Measurements from ENCODE around the gene EHD3.
"Not testable (repeated sequence)": the region's sequence is repeated elsewhere in the genome, so short reads cannot be mapped to it uniquely, and the experiment has no call there.

The EHD3 gene

GRCh38 chr2:31256611-31257382 lies 22.8 kb downstream of the EHD3 start:
- DNase-seq: no peak

- no peak for DNase-seq
Measured at GRCh38 chr2:31258351-31258750, 24.4 kb downstream of the EHD3 start.

- no peak for DNase-seq
Measured at GRCh38 chr2:31259075-31259474, 25.1 kb downstream of the EHD3 start.

GRCh38 chr2:31260870-31261269 lies 26.9 kb downstream of the EHD3 start:
- no peak for DNase-seq

GRCh38 chr2:31263636-31264190 lies 29.8 kb downstream of the EHD3 start:
- no peak for DNase-seq

GRCh38 chr2:31265234-31265633 lies 31.3 kb downstream of the EHD3 start:
- no peak for DNase-seq

GRCh38 chr2:31266804-31267203 lies 32.9 kb downstream of the EHD3 start:
- DNase-seq: no peak

DNA sequence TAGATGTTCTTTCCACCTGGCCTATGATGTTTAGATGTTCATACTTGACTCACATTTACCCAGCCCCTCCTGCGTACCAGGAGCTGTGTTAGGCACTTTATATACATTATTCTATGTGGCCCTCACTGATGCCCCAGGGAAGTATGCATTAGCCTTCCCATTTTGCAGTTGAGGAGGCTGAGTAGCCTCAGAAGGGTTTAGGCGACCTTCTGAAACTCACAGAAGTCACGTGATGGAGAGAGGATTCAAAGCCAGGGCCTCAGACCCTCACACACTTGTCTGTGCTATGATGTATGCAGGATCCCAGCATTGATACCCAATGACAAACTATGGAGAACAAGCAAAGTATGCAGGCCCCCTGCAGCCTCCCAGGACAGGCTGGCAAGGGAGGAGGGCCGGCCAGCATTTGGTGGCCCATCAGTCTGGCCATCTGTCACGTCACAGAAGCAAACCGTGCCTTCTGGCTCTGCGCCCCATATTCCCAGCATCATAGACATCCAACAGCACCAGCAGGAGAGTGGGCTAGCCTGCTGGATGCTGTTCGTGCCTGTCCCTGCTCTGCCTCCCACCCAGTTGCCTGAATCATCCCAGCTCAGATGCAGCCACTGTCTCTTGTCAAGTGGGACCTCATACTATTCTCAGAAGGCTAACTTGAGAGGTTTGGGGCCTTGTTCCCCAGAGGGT lies 33.6 kb downstream of the EHD3 start:
- no peak for DNase-seq

DNA sequence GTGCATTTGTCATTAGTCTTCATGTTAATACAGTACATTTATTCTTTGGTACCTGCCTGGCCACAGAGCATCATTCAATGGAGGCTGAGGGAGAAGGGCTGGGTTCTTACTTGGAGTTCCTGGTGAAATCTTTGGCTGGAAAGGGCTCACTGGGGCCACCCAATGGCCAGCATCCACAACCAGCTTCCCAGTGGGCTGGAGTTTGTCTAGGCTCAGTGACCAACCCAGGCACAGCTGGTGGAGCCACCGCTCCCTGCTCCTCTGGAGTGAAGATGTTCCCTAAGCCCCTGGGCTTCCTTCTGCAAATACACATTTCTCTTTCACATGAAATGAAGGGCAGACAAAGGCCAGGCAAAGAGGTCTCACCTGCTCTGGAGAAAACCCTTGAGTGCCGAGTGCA lies 34.4 kb downstream of the EHD3 start:
- DNase-seq: no peak

- DNase-seq: no peak
Measured at GRCh38 chr2:31269087-31269486, 35.1 kb downstream of the EHD3 start.

GRCh38 chr2:31270131-31270530 lies 36.2 kb downstream of the EHD3 start:
- no peak for DNase-seq

- no peak for DNase-seq
Measured at GRCh38 chr2:31270822-31271231, 36.9 kb downstream of the EHD3 start.

- no peak for DNase-seq
Measured at GRCh38 chr2:31271851-31272267, 37.9 kb downstream of the EHD3 start.

DNA sequence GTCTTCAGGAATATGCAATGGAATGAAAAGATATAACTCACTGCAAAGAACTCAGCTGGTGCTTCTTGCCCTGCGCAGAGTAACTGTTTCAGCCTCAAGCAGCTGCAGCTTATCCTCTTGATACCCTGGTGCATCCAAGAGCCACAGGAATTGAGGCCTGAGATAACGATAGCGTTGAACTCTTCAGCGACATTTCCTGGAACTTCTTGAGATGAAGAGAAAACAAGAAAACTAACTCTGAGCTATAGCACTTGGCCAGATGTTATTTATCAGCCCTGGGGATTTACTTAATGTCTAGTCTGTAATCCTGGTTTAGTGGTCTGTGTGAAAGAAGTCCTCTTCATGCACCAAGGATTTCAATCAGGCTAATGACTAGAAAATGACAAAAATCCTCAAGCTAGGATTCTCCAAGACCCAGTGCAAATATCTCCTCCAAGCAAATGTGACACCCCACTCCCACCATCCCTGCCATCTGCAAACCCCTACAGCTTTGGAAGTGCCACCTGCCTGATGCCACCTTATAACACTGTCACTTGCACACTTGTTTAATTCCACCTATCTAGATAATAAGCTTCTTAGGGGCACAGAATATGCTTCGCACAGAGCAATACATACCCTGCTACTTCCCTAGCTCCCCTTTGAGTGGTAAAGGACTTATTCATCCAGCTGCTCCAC lies 40.6 kb downstream of the EHD3 start:
- DNase-seq: no peak

GRCh38 chr2:31275976-31276375 lies 42.0 kb downstream of the EHD3 start:
- no peak for DNase-seq

- DNase-seq: no peak
Measured at GRCh38 chr2:31277621-31278020, 43.7 kb downstream of the EHD3 start.

- no peak for DNase-seq
Measured at GRCh38 chr2:31282634-31283033, 48.7 kb downstream of the EHD3 start.

GRCh38 chr2:31283193-31283919 lies 49.4 kb downstream of the EHD3 start:
- not testable (repeated sequence) for DNase-seq

GRCh38 chr2:31284107-31284506 lies 50.2 kb downstream of the EHD3 start:
- DNase-seq: no peak

DNA sequence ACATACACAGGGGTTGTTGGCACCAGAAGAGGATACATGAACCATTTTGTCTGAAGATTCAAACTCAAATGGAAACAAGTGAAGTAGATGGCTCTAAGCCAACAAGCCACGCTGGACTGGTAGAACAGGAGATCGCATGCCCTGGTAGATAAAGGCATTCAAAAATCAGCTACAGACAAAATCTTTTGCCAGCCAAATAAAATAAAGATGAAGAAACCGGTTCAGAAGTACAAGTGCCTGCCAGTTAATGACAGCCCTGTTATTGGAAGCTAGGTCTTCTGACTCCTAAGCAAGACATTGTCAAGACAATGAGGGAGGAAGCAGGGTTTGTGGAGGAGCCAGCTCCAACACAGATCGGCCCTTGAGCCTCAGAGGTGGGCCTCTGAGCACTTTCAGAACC lies 52.3 kb downstream of the EHD3 start:
- no peak for DNase-seq

DNA sequence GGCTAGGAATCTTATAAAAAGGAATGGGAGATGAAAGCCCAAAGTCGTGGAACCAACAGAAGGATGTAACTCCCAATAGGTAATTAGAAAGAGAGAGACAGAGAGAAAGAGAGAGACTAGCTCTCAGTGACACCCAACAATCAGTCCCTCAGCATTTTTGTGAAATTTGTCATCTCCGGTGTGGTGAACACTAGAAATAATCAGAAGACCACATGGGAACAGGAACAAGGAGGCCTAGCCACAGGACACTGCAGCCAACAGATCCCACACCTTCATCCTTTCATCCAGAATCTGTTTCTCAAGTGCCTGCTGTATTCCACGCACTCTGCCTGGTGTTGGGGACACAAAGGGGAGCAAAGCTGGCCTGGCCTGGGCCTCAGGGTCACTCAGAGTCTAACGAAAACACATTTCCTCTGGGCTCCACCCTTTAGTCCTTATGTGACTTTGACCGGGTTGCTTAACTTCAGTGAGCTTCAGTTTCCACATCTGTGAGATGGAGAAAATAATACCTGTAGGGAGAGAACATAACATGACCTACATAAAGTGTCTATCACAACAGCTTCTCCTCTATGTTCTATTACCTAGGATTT lies 53.1 kb downstream of the EHD3 start:
- no peak for DNase-seq

- no peak for DNase-seq
Measured at GRCh38 chr2:31287654-31288053, 53.7 kb downstream of the EHD3 start.

DNA sequence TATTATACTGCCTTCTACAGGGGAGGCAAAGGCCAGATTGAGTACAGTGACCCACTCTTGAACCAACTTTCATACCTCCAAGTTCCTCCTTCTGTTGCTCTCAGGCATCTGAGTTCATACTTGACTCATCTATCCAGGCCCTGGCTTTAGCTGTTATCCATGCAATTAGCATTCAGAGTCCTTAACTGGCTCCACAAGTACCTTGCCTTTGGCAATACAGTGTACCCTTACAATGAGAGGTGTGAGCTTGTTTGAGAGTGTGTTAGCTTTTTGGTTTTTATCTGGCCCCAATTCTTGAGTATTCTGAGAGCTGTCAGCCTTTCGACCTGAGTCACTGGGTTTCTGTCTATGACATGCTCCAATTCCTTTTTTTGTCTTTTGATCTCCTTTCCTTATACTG lies 60.2 kb downstream of the EHD3 start:
- no peak for DNase-seq
